Neural crest cell (in vitro differentiated cells): ENCODE measurements around the gene FABP6. TPM values are rescaled to one million over a fixed set of nuclear protein-coding genes. Genes with fewer than 3 reads are reported as not detected.
A peak's percentile ranks its signal among the peaks of the same experiment; 100 is the strongest.

Experiments
- DNase-seq: peaks from one replicate; pipeline ENCODE4 v3.0.0; 2021; ENCODE audit warnings: low read depth, mixed read lengths, low spot score
- H3K27ac Mint-ChIP-seq: one replicate; pipeline ENCODE4 v1.8.0; 2021; ENCODE audit warnings: mild to moderate bottlenecking, mixed read lengths; ENCODE audit not compliant: unreplicated experiment
- H3K27me3 Mint-ChIP-seq: 2 replicates; pipeline ENCODE4 v1.8.0; 2021; ENCODE audit warnings: low read depth, mild to moderate bottlenecking, mixed read lengths
- H3K36me3 Mint-ChIP-seq: 2 replicates; pipeline ENCODE4 v1.8.0; 2021; ENCODE audit warnings: low read depth, mild to moderate bottlenecking, mixed read lengths
- H3K4me1 Mint-ChIP-seq: 2 replicates; pipeline ENCODE4 v1.8.0; 2021; ENCODE audit warnings: mixed read lengths
- H3K4me3 Mint-ChIP-seq: one replicate; pipeline ENCODE4 v1.8.0; 2021; ENCODE audit warnings: mild to moderate bottlenecking, mixed read lengths
- H3K9me3 Mint-ChIP-seq: 2 replicates; pipeline ENCODE4 v1.8.0; 2021; ENCODE audit warnings: mixed read lengths
- CTCF ChIP-seq: fragments of 200-600 bp; sonication (generic); conservative IDR thresholded peaks from 2 replicates; pipeline ENCODE4 v1.5.0; 2021; ENCODE audit warnings: antibody characterized with exemption, mild to moderate bottlenecking
- total RNA-seq: library from RNA; stranded (reverse); gene quantifications from 2 replicates; pipeline ENCODE4 v1.2.1, GENCODE V29; 2021

The FABP6 gene
- total RNA-seq, 1 donor from 2014 or later = 1.5 TPM

- no peak for DNase-seq
- Mint-ChIP-seq H3K27ac (no peak overlapping the region), H3K4me3 (no peak overlapping the region), H3K4me1 (no peaks in the 10 kb centered on the region), H3K27me3 (no peaks in the 10 kb centered on the region), H3K9me3 (no peaks in the 10 kb centered on the region), H3K36me3 (peaks cover 22% of the 10 kb centered on the region)
- no peak for TF ChIP-seq CTCF
Measured at GRCh38 chr5:160254706-160255105, 25.4 kb downstream of the FABP6 start.

- Mint-ChIP-seq H3K27me3 (no peaks in the 10 kb centered on the region), H3K36me3 (peaks cover 16% of the 10 kb centered on the region), H3K9me3 (no peaks in the 10 kb centered on the region), H3K4me3 (no peak overlapping the region), H3K4me1 (peaks cover 41% of the 10 kb centered on the region), H3K27ac (no peak overlapping the region)
- TF ChIP-seq CTCF = no peak
- DNase-seq = no peak
Measured at GRCh38 chr5:160259341-160259740, 30.0 kb downstream of the FABP6 start.

DNA sequence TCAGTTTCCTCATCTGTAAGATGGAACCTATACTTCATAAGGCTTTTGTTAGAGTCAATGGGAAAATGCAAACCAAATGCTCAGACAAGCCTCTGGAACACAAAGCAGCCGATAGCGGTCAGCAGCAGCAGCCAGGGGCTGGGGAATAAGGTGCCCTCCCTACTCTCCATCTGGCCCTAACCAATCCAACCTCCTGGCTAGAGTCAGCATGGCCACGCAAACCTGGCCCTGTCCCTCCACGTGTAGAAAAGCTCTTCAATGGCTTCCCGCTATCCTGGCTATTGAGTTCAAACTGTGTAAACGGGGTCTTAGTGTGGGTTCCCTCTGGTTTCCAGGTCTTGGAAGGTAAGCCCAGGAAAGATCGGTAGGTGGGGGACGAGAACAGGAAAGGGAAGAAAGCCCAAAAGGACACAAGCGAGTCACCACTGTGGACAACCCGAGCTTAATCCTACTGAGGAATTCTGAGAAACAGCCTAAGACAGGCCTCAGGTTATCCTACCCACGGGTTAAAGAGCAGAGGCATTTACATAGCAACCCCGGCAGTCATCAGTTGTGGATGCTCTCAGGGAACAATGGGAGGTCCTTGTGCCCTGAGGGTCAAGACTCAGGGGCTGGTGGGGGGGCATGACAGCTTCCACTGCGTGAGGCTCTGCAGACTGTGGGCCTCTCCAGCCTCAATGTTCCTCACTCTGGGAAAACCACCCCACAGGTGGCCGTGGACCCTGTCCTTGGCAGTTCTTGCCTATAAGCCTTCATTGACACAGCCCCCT is 30.9 kb downstream of the FABP6 start:
- no peak for DNase-seq
- Mint-ChIP-seq H3K27ac (peak overlapping the region; percentile 78), H3K36me3 (peaks cover 16% of the 10 kb centered on the region), H3K9me3 (no peaks in the 10 kb centered on the region), H3K27me3 (no peaks in the 10 kb centered on the region), H3K4me1 (peaks cover 45% of the 10 kb centered on the region), H3K4me3 (no peak overlapping the region)
- TF ChIP-seq CTCF = no peak

- no peaks in the 10 kb centered on the region for H3K9me3 Mint-ChIP-seq
- DNase-seq = no peak
- no peak for TF ChIP-seq CTCF
- peaks cover 51% of the 10 kb centered on the region for H3K4me1 Mint-ChIP-seq
- peak overlapping the region; percentile 78 for H3K27ac Mint-ChIP-seq
- H3K4me3 Mint-ChIP-seq = no peak overlapping the region
- no peaks in the 10 kb centered on the region for H3K27me3 Mint-ChIP-seq
- H3K36me3 Mint-ChIP-seq = peaks cover 16% of the 10 kb centered on the region
Measured at GRCh38 chr5:160260881-160261815, 31.8 kb downstream of the FABP6 start.

GRCh38 chr5:160262151-160263074 is 33.1 kb downstream of the FABP6 start:
- H3K27me3 Mint-ChIP-seq = no peaks in the 10 kb centered on the region
- peaks cover 13% of the 10 kb centered on the region for H3K36me3 Mint-ChIP-seq
- no peak for TF ChIP-seq CTCF
- no peak overlapping the region for H3K4me3 Mint-ChIP-seq
- peaks cover 59% of the 10 kb centered on the region for H3K4me1 Mint-ChIP-seq
- peak overlapping the region; percentile 5 for H3K27ac Mint-ChIP-seq
- DNase-seq = no peak
- no peaks in the 10 kb centered on the region for H3K9me3 Mint-ChIP-seq
